IPS-18a (cell line): ENCODE measurements around the gene VHLL.
A peak's percentile ranks its signal among the peaks of the same experiment; 100 is the strongest.

Source experiments
- H3K27ac ChIP-seq: one replicate; pipeline ENCODE4 v1.5.1; 2013; ENCODE audit warnings: low read length
- H3K27me3 ChIP-seq: one replicate; pipeline ENCODE4 v1.6.1; 2013; ENCODE audit warnings: mild to moderate bottlenecking, low read length; ENCODE audit not compliant: control insufficient read depth, insufficient read depth
- H3K36me3 ChIP-seq: one replicate; pipeline ENCODE4 v1.6.1; 2013; ENCODE audit warnings: low read depth, low read length; ENCODE audit not compliant: control insufficient read depth
- H3K4me1 ChIP-seq: one replicate; pipeline ENCODE4 v1.6.1; 2013; ENCODE audit warnings: low read depth, low read length; ENCODE audit not compliant: control insufficient read depth
- H3K4me3 ChIP-seq: one replicate; pipeline ENCODE4 v1.5.1; 2013; ENCODE audit warnings: low read length
- H3K9ac ChIP-seq: one replicate; pipeline ENCODE4 v1.6.1; 2013; ENCODE audit warnings: mild to moderate bottlenecking, low read length, moderate library complexity
- H3K9me3 ChIP-seq: one replicate; pipeline ENCODE4 v1.6.1; 2013; ENCODE audit warnings: low read depth, low read length; ENCODE audit not compliant: control insufficient read depth

Gene VHLL

GRCh38 chr1:156286061-156286460 is 13.0 kb downstream of the VHLL start:
- H3K27me3 ChIP-seq, result no peaks in the 10 kb centered on the region
- H3K9me3 ChIP-seq, result no peaks in the 10 kb centered on the region
- no peak overlapping the region for H3K27ac ChIP-seq
- H3K36me3 ChIP-seq, result no peaks in the 10 kb centered on the region
- no peak overlapping the region for H3K4me3 ChIP-seq
- H3K9ac ChIP-seq, result no peak overlapping the region
- peaks cover 15% of the 10 kb centered on the region for H3K4me1 ChIP-seq

DNA sequence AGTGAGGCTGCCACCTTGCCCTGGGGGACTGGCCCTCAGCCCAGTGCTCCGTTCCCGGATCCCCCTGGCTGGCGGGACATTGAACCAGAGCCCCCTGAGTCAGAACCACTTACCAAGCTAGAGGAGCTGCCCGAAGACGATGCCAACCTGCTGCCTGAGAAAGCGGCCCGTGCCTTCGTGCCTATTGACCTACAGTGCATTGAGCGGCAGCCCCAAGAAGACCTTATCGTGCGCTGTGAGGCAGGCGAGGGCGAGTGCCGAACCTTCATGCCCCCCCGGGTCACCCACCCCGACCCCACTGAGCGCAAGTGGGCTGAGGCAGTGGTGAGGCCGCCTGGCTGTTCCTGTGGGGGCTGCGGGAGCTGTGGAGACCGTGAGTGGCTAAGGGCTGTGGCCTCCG is 13.7 kb downstream of the VHLL start:
- Histone ChIP-seq H3K9me3 (no peaks in the 10 kb centered on the region), H3K36me3 (no peaks in the 10 kb centered on the region), H3K9ac (no peak overlapping the region), H3K27ac (no peak overlapping the region), H3K27me3 (no peaks in the 10 kb centered on the region), H3K4me3 (no peak overlapping the region), H3K4me1 (peaks cover 16% of the 10 kb centered on the region)

GRCh38 chr1:156284757-156285156 is 14.3 kb downstream of the VHLL start:
- peaks cover 16% of the 10 kb centered on the region for H3K4me1 ChIP-seq
- no peaks in the 10 kb centered on the region for H3K27me3 ChIP-seq
- H3K36me3 ChIP-seq, result no peaks in the 10 kb centered on the region
- no peak overlapping the region for H3K9ac ChIP-seq
- no peaks in the 10 kb centered on the region for H3K9me3 ChIP-seq
- H3K4me3 ChIP-seq, result no peak overlapping the region
- no peak overlapping the region for H3K27ac ChIP-seq

DNA sequence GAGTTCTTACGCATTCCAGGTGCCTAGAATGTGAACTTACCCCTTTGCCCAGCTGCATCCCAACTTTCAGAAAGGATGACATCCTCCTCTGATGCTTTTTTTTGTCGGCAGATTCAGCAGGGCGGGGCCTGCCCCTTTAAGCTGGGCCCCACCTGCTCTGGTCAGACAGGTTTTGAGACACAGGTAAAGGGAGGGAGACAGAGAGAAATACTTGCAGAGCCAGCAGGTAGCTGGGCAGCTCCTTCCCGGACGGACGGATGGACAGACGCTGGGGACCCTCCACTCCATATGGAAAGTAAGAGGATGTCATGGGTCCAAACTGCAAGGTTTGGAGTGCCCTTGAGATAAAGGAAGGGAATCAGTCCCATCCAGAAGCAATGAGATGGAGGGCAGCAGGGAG is 15.0 kb downstream of the VHLL start, which contains the start of gene TMEM79:
TSS of gene TMEM79 (plus strand) at position 214 of the 400 bp plus-strand sequence. CDS start 902 bp downstream, outside the sequence.
- peak within 1 kb of the TSS; percentile 19 for H3K27ac ChIP-seq
- H3K9me3 ChIP-seq, result no peaks in the 10 kb centered on the region
- no peaks in the 10 kb centered on the region for H3K36me3 ChIP-seq

GRCh38 chr1:156283521-156283920 is 15.6 kb downstream of the VHLL start:
- peak overlapping the region; percentile 19 for H3K27ac ChIP-seq
- peaks cover 5% of the 10 kb centered on the region for H3K36me3 ChIP-seq
- H3K4me1 ChIP-seq, result peaks cover 16% of the 10 kb centered on the region
- H3K4me3 ChIP-seq, result peak overlapping the region; percentile 94
- H3K27me3 ChIP-seq, result no peaks in the 10 kb centered on the region
- H3K9me3 ChIP-seq, result no peaks in the 10 kb centered on the region
- peak overlapping the region; percentile 87 for H3K9ac ChIP-seq

More for the DNA sequence above, 15.0 kb downstream of the VHLL start, which contains the start of gene TMEM79:
- H3K27me3 ChIP-seq, result no peaks in the 10 kb centered on the region
- H3K4me1 ChIP-seq, result peaks cover 16% of the 10 kb centered on the region
- peak within 1 kb of the TSS; percentile 94 for H3K4me3 ChIP-seq
- peak within 1 kb of the TSS; percentile 87 for H3K9ac ChIP-seq

DNA sequence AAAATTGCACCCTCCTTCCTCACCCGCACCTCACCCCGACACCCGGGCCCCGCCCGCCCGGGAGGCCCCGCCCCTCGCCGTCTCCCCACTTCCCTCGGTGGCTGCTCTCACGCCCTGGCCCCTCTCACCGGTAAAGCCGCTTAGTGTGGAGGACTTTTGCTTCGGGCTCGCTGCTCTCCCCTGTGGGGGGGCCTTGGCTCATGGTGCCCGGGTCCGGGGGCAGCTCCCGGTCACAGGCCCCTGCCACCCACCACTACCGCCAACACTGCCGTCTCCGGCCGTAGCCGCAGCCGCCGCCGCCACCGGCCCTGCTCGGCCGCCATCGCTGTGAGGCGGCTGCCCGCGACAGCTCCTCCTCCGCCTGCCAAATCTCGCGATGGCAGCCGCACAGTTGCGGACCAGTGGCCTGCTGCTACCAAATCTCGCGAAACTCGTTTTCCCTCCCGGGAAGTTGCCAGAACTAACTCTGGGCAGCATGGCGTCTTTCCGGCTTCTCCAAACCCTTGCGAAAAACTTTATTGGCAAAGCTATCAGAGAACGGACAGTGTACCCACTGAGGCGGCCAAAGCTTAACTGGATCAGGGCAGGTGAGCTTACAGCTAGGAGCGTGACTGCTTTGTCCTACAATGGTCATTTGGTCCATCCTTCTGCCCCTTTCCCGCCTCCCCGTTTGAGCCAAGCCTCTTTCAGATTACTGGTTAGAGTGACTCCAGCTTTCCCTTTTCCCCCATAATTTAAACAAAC is 16.5 kb downstream of the VHLL start, which contains the start of gene SMG5:
TSS of gene SMG5 (minus strand) at position 347 of the 744 bp plus-strand sequence. CDS start at position 202, 145 bp downstream.
- Histone ChIP-seq H3K9me3 (no peaks in the 10 kb centered on the region), H3K27ac (peak within 1 kb of the TSS; percentile 46), H3K36me3 (peaks cover 14% of the 10 kb centered on the region), H3K4me3 (peak within 1 kb of the TSS; percentile 94), H3K9ac (peak within 1 kb of the TSS; percentile 87), H3K27me3 (no peaks in the 10 kb centered on the region), H3K4me1 (peaks cover 16% of the 10 kb centered on the region)

GRCh38 chr1:156281693-156282478 is 17.2 kb downstream of the VHLL start:
- Histone ChIP-seq H3K36me3 (peaks cover 20% of the 10 kb centered on the region), H3K27me3 (no peaks in the 10 kb centered on the region), H3K9ac (peak overlapping the region; percentile 87), H3K4me3 (peak overlapping the region; percentile 94), H3K4me1 (peaks cover 16% of the 10 kb centered on the region), H3K9me3 (no peaks in the 10 kb centered on the region), H3K27ac (peak overlapping the region; percentile 46)

- Histone ChIP-seq H3K36me3 (peaks cover 27% of the 10 kb centered on the region), H3K4me1 (peaks cover 16% of the 10 kb centered on the region), H3K27ac (peak overlapping the region; percentile 46)
These were observed 17.8 kb downstream of the VHLL start for GRCh38 chr1:156281281-156281680.

GRCh38 chr1:156279837-156280236 is 19.3 kb downstream of the VHLL start:
- no peak overlapping the region for H3K4me3 ChIP-seq
- no peak overlapping the region for H3K9ac ChIP-seq
- H3K36me3 ChIP-seq, result peaks cover 38% of the 10 kb centered on the region
- no peaks in the 10 kb centered on the region for H3K9me3 ChIP-seq
- peaks cover 16% of the 10 kb centered on the region for H3K4me1 ChIP-seq
- no peak overlapping the region for H3K27ac ChIP-seq
- no peaks in the 10 kb centered on the region for H3K27me3 ChIP-seq

More at GRCh38 chr1:156281281-156281680, 17.8 kb downstream of the VHLL start:
- Histone ChIP-seq H3K27me3 (no peaks in the 10 kb centered on the region), H3K9ac (peak overlapping the region; percentile 87), H3K9me3 (no peaks in the 10 kb centered on the region), H3K4me3 (peak overlapping the region; percentile 94)

DNA sequence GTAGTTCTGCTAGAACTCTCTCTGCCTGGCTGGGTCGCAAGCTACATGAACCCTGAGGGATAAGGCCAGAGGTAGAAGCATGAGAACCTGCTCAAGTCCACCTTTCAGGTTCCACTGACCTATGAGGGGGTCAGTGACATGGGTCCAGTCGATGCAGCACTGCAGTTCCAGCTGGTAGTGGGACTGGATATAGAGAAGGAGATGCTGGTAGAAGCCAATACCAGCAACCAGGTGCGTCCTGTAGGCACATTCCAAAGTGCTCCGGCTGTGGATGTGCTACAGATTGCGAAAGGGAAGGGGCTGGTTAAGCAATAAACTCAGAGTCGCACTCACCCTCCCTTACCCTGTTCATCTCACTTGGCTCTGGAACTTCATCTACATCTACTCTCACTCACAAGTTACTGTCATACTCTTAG is 22.1 kb downstream of the VHLL start:
- H3K27ac ChIP-seq, result no peak overlapping the region
- H3K9me3 ChIP-seq, result no peaks in the 10 kb centered on the region
- H3K27me3 ChIP-seq, result no peaks in the 10 kb centered on the region
- peaks cover 67% of the 10 kb centered on the region for H3K36me3 ChIP-seq
- no peak overlapping the region for H3K9ac ChIP-seq
- H3K4me3 ChIP-seq, result no peak overlapping the region
- peaks cover 8% of the 10 kb centered on the region for H3K4me1 ChIP-seq

DNA sequence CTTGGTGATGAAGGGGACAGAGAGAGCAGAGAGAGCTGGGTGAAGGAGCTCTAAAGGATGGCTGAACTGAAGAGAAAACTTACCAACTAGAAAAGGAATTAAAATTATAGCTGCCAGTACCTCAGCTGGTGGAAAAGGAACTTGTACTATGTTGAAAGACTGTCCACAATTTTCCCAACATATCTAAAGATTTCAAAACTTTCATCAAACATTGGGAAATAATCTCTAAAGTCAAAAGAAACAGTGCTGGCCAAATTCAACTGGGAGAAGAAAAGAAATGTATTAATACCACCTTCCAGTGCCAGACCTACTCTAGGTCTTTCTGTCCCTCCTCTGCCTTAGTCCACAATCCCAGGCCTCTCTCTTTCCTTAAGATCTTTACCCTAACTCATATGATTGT is 22.6 kb downstream of the VHLL start:
- Histone ChIP-seq H3K4me3 (no peak overlapping the region), H3K9me3 (no peaks in the 10 kb centered on the region), H3K27me3 (no peaks in the 10 kb centered on the region), H3K36me3 (peaks cover 69% of the 10 kb centered on the region), H3K27ac (no peak overlapping the region), H3K9ac (no peak overlapping the region), H3K4me1 (peaks cover 5% of the 10 kb centered on the region)
